Epithelial cell of esophagus (primary cell): Measurements from ENCODE around the gene CNTNAP2.

Source experiments
- DNase-seq: peaks from one replicate; pipeline ENCODE4 v3.0.0; 2010; ENCODE audit warnings: low read depth
- H3K4me3 ChIP-seq: 2 replicates; pipeline ENCODE4 v1.5.1; 2011; ENCODE audit warnings: mild to moderate bottlenecking, low read length, control low read depth
- CTCF ChIP-seq: IDR thresholded peaks from 2 replicates; pipeline ENCODE4 v1.5.1; 2011; ENCODE audit warnings: low read depth, mild to moderate bottlenecking, low read length, control low read depth, inconsistent platforms; ENCODE audit not compliant: insufficient read depth; ENCODE audit errors: missing control alignments

CNTNAP2 gene

GRCh38 chr7:148382596-148382995 lies 2266.0 kb downstream of the CNTNAP2 start:
- no peak for TF ChIP-seq CTCF
- no peak for DNase-seq
- no peak overlapping the region for H3K4me3 ChIP-seq

- no peak for DNase-seq
- no peak for TF ChIP-seq CTCF
- no peak overlapping the region for H3K4me3 ChIP-seq
Measured at GRCh38 chr7:148383651-148384050, 2267.1 kb downstream of the CNTNAP2 start.

GRCh38 chr7:148385009-148385682 lies 2268.5 kb downstream of the CNTNAP2 start:
- TF ChIP-seq CTCF = no peak
- no peak overlapping the region for H3K4me3 ChIP-seq
- peak; percentile 48 for DNase-seq

- H3K4me3 ChIP-seq = no peak overlapping the region
- no peak for TF ChIP-seq CTCF
- DNase-seq = no peak
Measured at GRCh38 chr7:148390381-148390780, 2273.8 kb downstream of the CNTNAP2 start.

- no peak for DNase-seq
- no peak for TF ChIP-seq CTCF
Measured at GRCh38 chr7:148391591-148391990, 2275.0 kb downstream of the CNTNAP2 start.

GRCh38 chr7:148394582-148394981 lies 2278.0 kb downstream of the CNTNAP2 start:
- peak; percentile 35 for DNase-seq
- H3K4me3 ChIP-seq = no peak overlapping the region
- TF ChIP-seq CTCF = no peak

More at GRCh38 chr7:148391591-148391990, 2275.0 kb downstream of the CNTNAP2 start:
- H3K4me3 ChIP-seq = no peak overlapping the region

GRCh38 chr7:148395352-148395811 lies 2278.8 kb downstream of the CNTNAP2 start:
- no peak overlapping the region for H3K4me3 ChIP-seq
- TF ChIP-seq CTCF = no peak
- no peak for DNase-seq
